Loucy (cell line): ENCODE results near the gene TMIGD2.
"Not testable (repeated sequence)": the region's sequence is repeated elsewhere in the genome, so short reads cannot be mapped to it uniquely, and the experiment has no call there.

Experiments
- H2AFZ ChIP-seq: fragments of 200-600 bp; sonication (generic); 2 replicates; pipeline ENCODE4 v1.6.0; 2016; ENCODE audit warnings: antibody characterized with exemption, mild to moderate bottlenecking, low read length, moderate library complexity
- H3F3A ChIP-seq: fragments of 200-600 bp; 2 replicates; pipeline ENCODE4 v1.6.0; 2016; ENCODE audit warnings: antibody characterized with exemption, low read depth, mild to moderate bottlenecking
- H3K27me3 ChIP-seq: fragments of 200-600 bp; sonication (generic); 2 replicates; pipeline ENCODE4 v1.6.1; 2014; ENCODE audit warnings: low read length, mild to moderate bottlenecking; ENCODE audit not compliant: insufficient read depth, poor library complexity, severe bottlenecking
- H3K36me3 ChIP-seq: fragments of 200-600 bp; sonication (generic); 2 replicates; pipeline ENCODE4 v1.6.1; 2016; ENCODE audit warnings: low read length; ENCODE audit not compliant: insufficient read depth
- H3K4me1 ChIP-seq: fragments of 200-600 bp; sonication (generic); 2 replicates; pipeline ENCODE4 v1.5.1; 2014; ENCODE audit warnings: low read length, mild to moderate bottlenecking; ENCODE audit not compliant: insufficient read depth, poor library complexity, severe bottlenecking
- H3K4me2 ChIP-seq: fragments of 200-600 bp; sonication (generic); 2 replicates; pipeline ENCODE4 v1.6.0; 2014; ENCODE audit warnings: antibody characterized with exemption, low read length, low read depth, mild to moderate bottlenecking; ENCODE audit not compliant: poor library complexity, severe bottlenecking
- H3K4me3 ChIP-seq: fragments of 200-600 bp; sonication (generic); 2 replicates; pipeline ENCODE4 v1.5.1; 2014; ENCODE audit warnings: low read length, mild to moderate bottlenecking, mixed read lengths; ENCODE audit not compliant: poor library complexity, severe bottlenecking
- H3K79me2 ChIP-seq: fragments of 200-600 bp; sonication (generic); 2 replicates; pipeline ENCODE4 v1.6.1; 2014; ENCODE audit warnings: low read length; ENCODE audit not compliant: insufficient read depth
- H3K9ac ChIP-seq: fragments of 200-600 bp; sonication (generic); 2 replicates; pipeline ENCODE4 v1.6.0; 2014; ENCODE audit warnings: mild to moderate bottlenecking, low read depth, low read length, moderate library complexity; ENCODE audit not compliant: poor library complexity, severe bottlenecking
- H3K9me2 ChIP-seq: fragments of 200-600 bp; sonication (generic); replicated peaks from 2 replicates; pipeline ENCODE4 v1.6.1; 2016; ENCODE audit warnings: low read depth, low read length, mixed read lengths
- H3K9me3 ChIP-seq: fragments of 200-600 bp; sonication (generic); 2 replicates; pipeline ENCODE4 v1.6.1; 2014; ENCODE audit warnings: mild to moderate bottlenecking, antibody characterized with exemption, low read length, low read depth; ENCODE audit not compliant: insufficient read depth
- H4K20me1 ChIP-seq: fragments of 200-600 bp; sonication (generic); 2 replicates; pipeline ENCODE4 v1.6.0; 2014; ENCODE audit warnings: antibody characterized with exemption, low read length, mild to moderate bottlenecking; ENCODE audit not compliant: insufficient read depth, poor library complexity, severe bottlenecking
- CTCF ChIP-seq: fragments of 200-600 bp; sonication (generic); conservative IDR thresholded peaks from 2 replicates; pipeline ENCODE4 v1.5.1; 2014; ENCODE audit warnings: mild to moderate bottlenecking, antibody characterized with exemption, low read length
- EZH2phosphoT487 ChIP-seq: fragments of 200-600 bp; IDR thresholded peaks from 2 replicates; pipeline ENCODE4 v1.6.1; 2018; ENCODE audit warnings: antibody characterized with exemption, mild to moderate bottlenecking, moderate library complexity, borderline replicate concordance

TMIGD2 gene

GRCh38 chr19:4329858-4330257 lies 27.7 kb upstream of the TMIGD2 start:
- Histone ChIP-seq H3F3A (no peaks in the 10 kb centered on the region), H3K4me3 (no peak overlapping the region), H2AFZ (no peak overlapping the region), H3K4me1 (no peaks in the 10 kb centered on the region), H4K20me1 (no peaks in the 10 kb centered on the region), H3K4me2 (no peak overlapping the region), H3K27me3 (no peaks in the 10 kb centered on the region), H3K9me3 (no peaks in the 10 kb centered on the region), H3K79me2 (no peaks in the 10 kb centered on the region), H3K36me3 (no peaks in the 10 kb centered on the region), H3K9ac (no peak overlapping the region), H3K9me2 (no peaks in the 10 kb centered on the region)
- TF ChIP-seq CTCF (no peak), EZH2phosphoT487 (no peak)

GRCh38 chr19:4328991-4329681 lies 26.9 kb upstream of the TMIGD2 start:
- not testable (repeated sequence) for H3K27me3 ChIP-seq, H3K4me3 ChIP-seq, H3K9ac ChIP-seq, H4K20me1 ChIP-seq, H3K36me3 ChIP-seq, H3K9me2 ChIP-seq, H3K79me2 ChIP-seq, H2AFZ ChIP-seq, H3K9me3 ChIP-seq, H3K4me1 ChIP-seq, H3K4me2 ChIP-seq, H3F3A ChIP-seq

GRCh38 chr19:4328243-4328990 lies 26.2 kb upstream of the TMIGD2 start:
- H3K36me3 ChIP-seq = no peaks in the 10 kb centered on the region
- no peaks in the 10 kb centered on the region for H3K27me3 ChIP-seq
- no peaks in the 10 kb centered on the region for H3F3A ChIP-seq
- H3K4me3 ChIP-seq = no peak overlapping the region
- H3K9ac ChIP-seq = no peak overlapping the region
- H3K4me2 ChIP-seq = no peak overlapping the region
- no peaks in the 10 kb centered on the region for H3K9me3 ChIP-seq
- no peaks in the 10 kb centered on the region for H3K9me2 ChIP-seq
- H4K20me1 ChIP-seq = no peaks in the 10 kb centered on the region
- H3K79me2 ChIP-seq = no peaks in the 10 kb centered on the region
- no peaks in the 10 kb centered on the region for H3K4me1 ChIP-seq
- H2AFZ ChIP-seq = no peak overlapping the region
- TF ChIP-seq EZH2phosphoT487 = no peak
- TF ChIP-seq CTCF = no peak

- Histone ChIP-seq H3K79me2 (no peaks in the 10 kb centered on the region), H3K36me3 (no peaks in the 10 kb centered on the region), H3K9me2 (no peaks in the 10 kb centered on the region), H4K20me1 (no peaks in the 10 kb centered on the region), H3F3A (no peaks in the 10 kb centered on the region), H3K27me3 (no peaks in the 10 kb centered on the region), H2AFZ (no peak overlapping the region), H3K4me2 (no peak overlapping the region), H3K4me1 (no peaks in the 10 kb centered on the region), H3K9me3 (no peaks in the 10 kb centered on the region), H3K9ac (no peak overlapping the region), H3K4me3 (no peak overlapping the region)
- TF ChIP-seq CTCF (no peak), EZH2phosphoT487 (no peak)
Observed at GRCh38 chr19:4327877-4328242, 25.7 kb upstream of the TMIGD2 start.
